ENCODE measurements around the gene ARHGAP40.

ARHGAP40 gene

DNA sequence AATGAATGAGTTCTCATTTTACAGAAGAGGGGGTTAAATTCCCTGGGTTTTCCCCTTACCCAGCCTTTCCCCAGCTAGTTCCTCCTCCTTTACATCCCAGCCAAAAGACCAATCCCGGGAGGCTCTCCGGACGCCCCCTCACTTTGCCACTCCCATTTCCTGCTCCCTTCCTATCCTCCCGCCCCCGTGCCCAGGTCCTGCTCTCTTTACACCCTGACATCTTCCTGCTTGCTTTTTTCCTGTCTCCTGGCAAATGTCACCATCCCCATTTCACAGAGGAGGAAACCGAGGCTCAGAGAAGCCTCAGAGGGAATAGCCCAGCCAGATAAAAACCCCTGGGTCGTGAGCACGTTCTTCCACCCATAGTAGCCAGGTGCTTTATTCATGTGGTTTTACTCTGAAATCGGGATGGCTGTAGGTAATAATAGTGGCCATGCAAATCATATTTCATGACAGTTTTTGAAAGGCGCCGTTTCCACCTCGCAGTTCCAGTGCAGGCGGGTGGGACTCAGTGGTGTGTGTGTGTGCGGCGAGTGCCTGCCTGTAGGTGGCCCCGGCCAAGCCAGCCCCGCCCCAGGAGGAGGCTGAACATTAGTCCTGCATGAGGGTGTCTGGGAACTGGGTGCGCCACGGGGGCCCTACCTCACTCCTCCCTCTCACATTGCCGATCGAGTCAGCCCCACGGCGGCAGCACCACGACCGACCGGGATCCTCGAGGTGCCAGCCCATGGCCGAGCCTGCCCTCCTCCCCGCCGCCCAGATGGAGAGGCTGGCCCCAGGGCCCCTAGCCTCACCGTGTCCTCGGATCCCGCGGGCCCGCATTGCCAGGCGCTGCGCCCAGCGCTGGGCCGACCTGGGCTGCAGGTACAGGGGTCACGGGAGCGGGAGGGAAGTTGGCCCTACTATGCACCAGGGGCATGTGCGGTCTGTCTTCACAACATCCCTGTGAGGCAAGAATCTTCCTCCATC lies at the start of gene ARHGAP40:
ARHGAP40 (plus strand) TSS at position 594 of the 969 bp plus-strand sequence.
- DNase-seq (ENCODE audit: low spot score), result no peak

GRCh38 chr20:38554986-38555385 lies 46.6 kb upstream of the ARHGAP40 start:
- DNase-seq (ENCODE audit: low spot score), result no peak

- DNase-seq (ENCODE audit: low spot score), result no peak
Measured at GRCh38 chr20:38555395-38555794, 46.2 kb upstream of the ARHGAP40 start.

- DNase-seq (ENCODE audit: low spot score), result no peak
Measured at GRCh38 chr20:38557174-38557573, 44.4 kb upstream of the ARHGAP40 start.

- DNase-seq (ENCODE audit: low spot score), result no peak
Measured at GRCh38 chr20:38558596-38559360, 42.8 kb upstream of the ARHGAP40 start.

DNA sequence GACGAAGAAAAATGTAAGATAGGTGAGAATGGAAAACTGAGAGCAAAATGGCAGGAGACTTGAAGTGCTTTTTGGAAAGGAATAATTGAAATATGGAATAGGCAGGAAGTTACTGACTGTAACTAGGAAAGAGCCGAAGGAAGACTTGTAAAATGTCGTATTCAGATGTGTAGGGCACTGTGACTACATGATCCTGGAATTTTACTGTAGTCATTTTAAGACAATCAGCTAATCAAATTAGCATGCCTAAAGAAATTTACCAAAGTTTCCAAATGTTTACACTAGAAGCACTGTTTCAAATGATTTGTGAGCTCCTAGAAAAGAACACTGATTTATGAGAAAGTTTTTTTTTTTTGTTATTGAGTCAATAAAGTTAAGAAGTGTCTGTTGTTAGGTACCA lies 41.8 kb upstream of the ARHGAP40 start:
- DNase-seq (ENCODE audit: low spot score), result no peak

- DNase-seq (ENCODE audit: low spot score), result no peak
Measured at GRCh38 chr20:38563802-38564431, 37.7 kb upstream of the ARHGAP40 start.

- no peak for DNase-seq (ENCODE audit: low spot score)
Measured at GRCh38 chr20:38564680-38565079, 36.9 kb upstream of the ARHGAP40 start.

DNA sequence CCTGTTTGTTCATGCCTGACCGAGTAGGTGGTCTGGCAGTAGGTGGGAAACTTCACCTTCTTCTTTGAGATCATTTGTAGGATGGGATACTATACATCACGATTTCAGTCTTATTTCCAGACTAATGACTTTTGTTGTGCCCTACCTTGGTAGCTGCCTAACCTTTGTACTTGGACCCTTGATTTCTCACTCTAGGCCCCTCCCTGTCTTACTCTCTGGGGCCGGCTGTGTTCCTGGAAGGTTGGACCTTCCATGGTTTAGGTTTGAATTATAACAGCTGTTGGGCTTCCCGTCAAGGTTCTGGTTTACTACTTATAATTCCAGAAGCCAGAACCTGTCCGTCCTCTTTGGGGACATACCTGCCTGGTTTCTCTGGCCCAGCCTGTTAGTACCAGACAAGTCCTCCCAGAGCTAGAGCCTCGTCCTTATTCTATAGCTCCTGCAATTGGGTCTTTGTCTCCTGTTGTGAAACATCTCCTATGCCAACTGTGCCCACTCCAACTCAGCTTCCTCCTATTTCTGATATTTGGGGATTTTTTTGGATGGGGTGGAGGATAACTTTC lies 35.5 kb upstream of the ARHGAP40 start:
- DNase-seq (ENCODE audit: low spot score), result no peak

DNA sequence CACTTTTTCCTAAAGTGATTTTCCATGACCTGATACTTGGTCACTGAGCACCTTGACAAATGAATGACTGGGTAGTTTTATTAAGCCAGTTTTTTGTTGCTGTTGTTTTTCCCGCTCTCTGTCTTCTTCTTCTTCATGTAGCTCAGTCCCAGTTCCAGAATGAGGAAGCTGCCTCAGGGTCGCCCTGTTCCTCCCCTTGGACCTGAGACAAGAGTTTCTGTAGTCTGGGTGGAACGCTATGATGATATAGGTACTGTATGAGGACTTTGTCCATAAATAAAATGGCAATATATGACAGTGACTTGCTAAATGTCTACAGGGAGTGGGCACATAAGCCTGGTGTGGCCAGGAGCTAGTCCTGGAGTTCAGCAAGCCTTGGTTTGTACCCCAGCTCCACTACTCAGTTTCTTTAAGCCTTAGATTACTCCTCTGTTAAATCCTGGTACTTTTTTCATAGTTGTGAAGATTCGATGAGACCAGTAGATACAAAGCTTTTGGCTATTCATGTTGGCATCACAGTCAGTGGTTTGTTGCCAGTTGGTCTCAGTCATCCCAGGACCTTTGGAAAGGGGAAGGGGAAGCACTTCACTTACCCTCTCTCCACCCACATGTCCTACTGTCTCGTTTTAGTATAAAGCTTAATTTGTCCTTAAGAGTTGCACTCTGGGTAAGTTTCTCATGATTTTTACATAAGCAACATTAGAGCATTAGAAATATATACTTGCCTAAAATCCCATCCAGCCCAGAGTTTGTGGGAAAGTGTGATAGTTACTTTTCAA lies 31.7 kb upstream of the ARHGAP40 start:
- DNase-seq (ENCODE audit: low spot score), result no peak

DNA sequence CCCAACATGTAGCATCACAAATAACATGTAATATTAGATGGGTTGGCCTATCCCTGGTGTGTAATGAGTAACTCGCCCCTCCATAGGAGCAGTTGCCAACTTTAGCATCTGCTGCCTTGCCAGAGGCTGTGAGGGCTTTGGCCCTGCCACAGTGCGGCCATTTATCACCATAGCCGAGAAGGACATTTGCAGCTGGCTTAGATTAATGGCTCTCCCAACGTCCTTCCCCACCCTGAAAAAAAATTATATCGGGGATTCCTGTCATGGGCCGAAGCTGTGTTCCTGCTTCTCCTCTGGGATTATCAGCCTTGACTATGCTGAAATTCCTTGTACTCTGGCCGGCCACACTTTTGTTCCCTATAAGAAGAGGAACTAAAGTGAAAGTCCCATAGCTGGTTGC lies 28.2 kb upstream of the ARHGAP40 start:
- no peak for DNase-seq (ENCODE audit: low spot score)

DNA sequence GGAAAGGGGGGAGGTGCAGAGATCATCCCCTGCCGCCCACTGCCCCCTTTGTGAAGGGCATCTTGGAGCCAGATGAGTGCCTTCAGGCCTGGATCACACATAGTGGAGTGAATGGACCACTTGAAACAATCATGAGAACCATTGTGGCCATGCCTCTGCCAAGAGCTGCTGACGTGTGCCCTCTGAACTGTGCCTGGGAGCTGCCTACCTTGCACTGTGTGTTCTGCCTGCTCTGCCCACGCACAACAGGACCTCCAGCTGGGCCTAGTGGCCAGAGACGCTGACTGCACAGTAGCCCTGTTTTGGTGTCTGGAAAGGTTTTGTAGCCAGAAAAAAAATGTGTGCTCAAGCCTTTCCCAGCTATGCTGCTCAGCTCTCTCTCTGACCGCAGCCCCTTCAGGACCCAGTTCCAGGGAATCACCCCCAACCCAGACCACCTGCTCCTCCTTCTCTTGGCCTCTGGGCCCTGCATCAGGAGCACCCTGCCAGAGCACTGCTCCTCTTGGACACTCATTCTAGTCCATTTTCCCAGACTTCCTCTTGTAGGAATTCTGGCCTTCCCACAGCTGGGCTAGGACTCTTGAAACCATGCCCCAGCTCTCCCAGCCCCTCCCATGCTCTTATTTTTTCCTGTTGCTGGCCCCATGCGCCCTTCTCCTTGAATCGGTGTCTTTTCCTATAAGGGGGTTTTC lies 22.2 kb upstream of the ARHGAP40 start:
- DNase-seq (ENCODE audit: low spot score), result no peak

DNA sequence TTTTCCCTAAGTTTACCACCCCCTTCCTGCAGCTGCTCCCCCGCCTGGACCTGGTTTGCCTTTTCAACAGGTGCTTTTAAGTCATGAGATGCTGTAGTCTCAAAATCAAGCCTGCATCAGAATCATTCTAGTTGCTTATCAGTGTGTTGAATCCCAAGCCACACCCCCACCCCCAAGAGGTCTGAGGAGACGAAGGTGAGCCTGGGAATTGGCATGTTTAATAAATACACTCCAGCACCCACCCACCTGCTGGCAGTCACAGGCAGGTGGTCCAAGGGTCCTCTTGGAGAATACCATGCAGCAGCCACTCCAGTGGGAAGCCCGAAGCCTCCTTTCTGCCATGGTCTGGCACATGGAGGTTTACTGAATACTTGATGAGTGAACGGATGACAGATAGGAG lies 21.7 kb upstream of the ARHGAP40 start:
- DNase-seq (ENCODE audit: low spot score), result no peak

GRCh38 chr20:38581013-38581412 lies 20.6 kb upstream of the ARHGAP40 start, which contains the start of gene ADIG:
ADIG (plus strand) TSS chr20:38581197; CDS start chr20:38581251, 54 bp downstream.
- DNase-seq (ENCODE audit: low spot score), result no peak

GRCh38 chr20:38581830-38582358 lies 19.7 kb upstream of the ARHGAP40 start:
- no peak for DNase-seq (ENCODE audit: low spot score)

- no peak for DNase-seq (ENCODE audit: low spot score)
Measured at GRCh38 chr20:38583306-38583705, 18.3 kb upstream of the ARHGAP40 start.

DNA sequence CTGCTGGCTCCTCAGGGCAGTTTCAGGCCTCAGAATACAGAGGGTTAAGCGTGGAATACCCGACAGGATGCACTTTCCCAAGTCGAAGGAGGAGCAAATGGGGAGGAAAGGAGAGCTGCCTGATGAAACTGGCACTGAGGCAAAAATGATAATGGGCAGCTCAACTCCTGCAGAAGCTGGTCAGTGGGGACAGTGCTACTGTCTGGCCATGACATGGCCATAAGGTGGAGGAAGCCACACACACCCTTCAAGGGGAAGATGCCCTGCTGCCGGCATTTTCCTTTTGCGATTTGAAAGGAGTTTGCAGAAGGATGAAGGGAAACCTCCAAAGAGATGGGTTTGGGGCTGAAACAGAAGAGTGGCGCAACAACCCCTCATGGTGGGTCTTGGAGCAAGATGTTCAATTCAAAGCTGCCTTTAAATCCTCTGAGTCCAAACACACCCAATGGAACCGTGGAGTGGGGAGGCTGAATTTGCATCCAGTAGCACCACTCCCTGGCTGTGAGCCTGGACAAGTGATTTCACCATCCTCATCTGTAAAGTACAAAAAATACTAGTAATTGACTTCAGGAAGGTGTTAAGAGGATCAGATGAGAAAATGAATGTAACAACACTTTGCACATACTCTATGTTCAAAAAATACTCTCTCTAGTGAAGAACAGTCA lies 17.4 kb upstream of the ARHGAP40 start:
- no peak for DNase-seq (ENCODE audit: low spot score)

DNA sequence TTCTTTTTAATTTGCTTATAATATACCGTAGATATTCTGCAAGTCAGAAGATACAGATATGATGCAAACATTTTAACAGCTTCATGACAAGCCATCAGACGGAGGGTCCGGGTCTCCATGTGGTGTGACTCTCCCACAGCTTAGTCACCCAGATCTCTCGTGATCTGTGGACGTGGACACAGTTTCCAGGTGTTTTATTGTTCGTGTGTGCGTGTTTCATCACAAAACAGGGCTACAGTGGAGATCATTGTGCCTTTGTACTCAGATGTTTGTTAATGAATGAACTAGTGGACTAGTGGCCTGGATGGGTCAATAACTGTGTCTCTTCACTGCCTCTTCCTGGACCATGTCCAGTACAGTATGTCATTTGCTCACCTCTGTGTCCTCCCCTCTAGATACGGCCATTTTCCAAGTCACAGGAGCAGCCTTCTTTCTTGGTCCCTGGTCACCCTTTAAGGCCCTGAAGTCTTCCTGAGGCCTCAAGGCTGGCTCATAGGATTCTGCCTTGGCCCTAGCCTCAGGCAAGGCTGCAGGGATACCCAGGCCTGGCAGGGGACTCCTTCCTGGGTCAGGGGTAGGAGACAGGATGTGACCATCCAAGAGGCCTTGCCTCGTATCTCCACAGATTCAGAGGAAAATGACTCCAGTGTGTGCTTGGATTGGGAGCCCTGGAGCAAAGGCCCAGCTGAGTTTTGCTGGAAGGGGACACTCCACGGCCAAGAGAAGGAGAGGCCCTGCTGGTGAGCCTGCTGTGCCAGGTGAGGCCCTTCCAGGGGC lies 16.0 kb upstream of the ARHGAP40 start:
- DNase-seq (ENCODE audit: low spot score), result no peak

- no peak for DNase-seq (ENCODE audit: low spot score)
Measured at GRCh38 chr20:38586181-38586525, 15.5 kb upstream of the ARHGAP40 start.
